ENCODE measurements around the gene BCL2L13.

The BCL2L13 gene

GRCh38 chr22:17700778-17701177 lies 62.2 kb downstream of the BCL2L13 start:
- DNase-seq (ENCODE audit: low spot score) (no peak), ATAC-seq (ENCODE audit: low read depth) (no peak)
- Histone ChIP-seq H3K9me3 (ENCODE audit: severe bottlenecking) (no peaks in the 10 kb centered on the region), H3K27me3 (ENCODE audit: insufficient read depth, poor library complexity, severe bottlenecking) (no peaks in the 10 kb centered on the region), H3K4me1 (ENCODE audit: insufficient read depth, poor library complexity, severe bottlenecking) (peaks cover 5% of the 10 kb centered on the region), H3K36me3 (ENCODE audit: low read depth) (peaks cover 47% of the 10 kb centered on the region), H3K27ac (ENCODE audit: poor library complexity, severe bottlenecking) (no peak overlapping the region), H3K4me3 (ENCODE audit: severe bottlenecking) (no peak overlapping the region)
- TF ChIP-seq CTCF (IDR thresholded peaks at IDR 0.05; ENCODE audit: poor library complexity, severe bottlenecking): no peak

GRCh38 chr22:17703811-17704210 lies 65.3 kb downstream of the BCL2L13 start:
- no peak overlapping the region for H3K27ac ChIP-seq (ENCODE audit: poor library complexity, severe bottlenecking)
- H3K27me3 ChIP-seq (ENCODE audit: insufficient read depth, poor library complexity, severe bottlenecking): no peaks in the 10 kb centered on the region
- DNase-seq (ENCODE audit: low spot score) (no peak), ATAC-seq (ENCODE audit: low read depth) (no peak)
- H3K9me3 ChIP-seq (ENCODE audit: severe bottlenecking): no peaks in the 10 kb centered on the region
- peaks cover 19% of the 10 kb centered on the region for H3K4me1 ChIP-seq (ENCODE audit: insufficient read depth, poor library complexity, severe bottlenecking)
- no peak for TF ChIP-seq CTCF (IDR thresholded peaks at IDR 0.05; ENCODE audit: poor library complexity, severe bottlenecking)
- no peak overlapping the region for H3K4me3 ChIP-seq (ENCODE audit: severe bottlenecking)
- H3K36me3 ChIP-seq (ENCODE audit: low read depth): peaks cover 51% of the 10 kb centered on the region

- Histone ChIP-seq H3K9me3 (ENCODE audit: severe bottlenecking) (no peaks in the 10 kb centered on the region), H3K27me3 (ENCODE audit: insufficient read depth, poor library complexity, severe bottlenecking) (no peaks in the 10 kb centered on the region), H3K4me1 (ENCODE audit: insufficient read depth, poor library complexity, severe bottlenecking) (peaks cover 19% of the 10 kb centered on the region), H3K36me3 (ENCODE audit: low read depth) (peaks cover 46% of the 10 kb centered on the region), H3K27ac (ENCODE audit: poor library complexity, severe bottlenecking) (peak overlapping the region; percentile 85), H3K4me3 (ENCODE audit: severe bottlenecking) (no peak overlapping the region)
- no peak for TF ChIP-seq CTCF (IDR thresholded peaks at IDR 0.05; ENCODE audit: poor library complexity, severe bottlenecking)
- DNase-seq (ENCODE audit: low spot score) (no peak), ATAC-seq (ENCODE audit: low read depth) (no peak)
These were observed 67.0 kb downstream of the BCL2L13 start for GRCh38 chr22:17705546-17705945.

GRCh38 chr22:17705951-17706900 lies 67.7 kb downstream of the BCL2L13 start:
- H3K36me3 ChIP-seq (ENCODE audit: low read depth): peaks cover 46% of the 10 kb centered on the region
- no peak for TF ChIP-seq CTCF (IDR thresholded peaks at IDR 0.05; ENCODE audit: poor library complexity, severe bottlenecking)
- H3K27ac ChIP-seq (ENCODE audit: poor library complexity, severe bottlenecking): peak overlapping the region; percentile 85
- H3K27me3 ChIP-seq (ENCODE audit: insufficient read depth, poor library complexity, severe bottlenecking): no peaks in the 10 kb centered on the region
- H3K9me3 ChIP-seq (ENCODE audit: severe bottlenecking): no peaks in the 10 kb centered on the region
- H3K4me1 ChIP-seq (ENCODE audit: insufficient read depth, poor library complexity, severe bottlenecking): peaks cover 16% of the 10 kb centered on the region
- ATAC-seq (ENCODE audit: low read depth): peak; percentile 100
- no peak for DNase-seq (ENCODE audit: low spot score)
- no peak overlapping the region for H3K4me3 ChIP-seq (ENCODE audit: severe bottlenecking)

GRCh38 chr22:17706947-17707346 lies 68.4 kb downstream of the BCL2L13 start:
- DNase-seq (ENCODE audit: low spot score) (no peak), ATAC-seq (ENCODE audit: low read depth) (no peak)
- no peak for TF ChIP-seq CTCF (IDR thresholded peaks at IDR 0.05; ENCODE audit: poor library complexity, severe bottlenecking)
- Histone ChIP-seq H3K36me3 (ENCODE audit: low read depth) (peaks cover 46% of the 10 kb centered on the region), H3K9me3 (ENCODE audit: severe bottlenecking) (no peaks in the 10 kb centered on the region), H3K27me3 (ENCODE audit: insufficient read depth, poor library complexity, severe bottlenecking) (no peaks in the 10 kb centered on the region), H3K4me3 (ENCODE audit: severe bottlenecking) (no peak overlapping the region), H3K4me1 (ENCODE audit: insufficient read depth, poor library complexity, severe bottlenecking) (peaks cover 17% of the 10 kb centered on the region), H3K27ac (ENCODE audit: poor library complexity, severe bottlenecking) (peak overlapping the region; percentile 85)
